Liver (tissue), 9 donors: ENCODE data around the gene TRMT11. TPM values are rescaled to one million over a fixed set of nuclear protein-coding genes. Genes with fewer than 3 reads are reported as not detected.

Experiments used
- DNase-seq: peaks from one replicate; pipeline ENCODE4 v3.0.0-alpha.2; 2017; ENCODE audit warnings: low spot score
- H3K27ac ChIP-seq, 2 donors: one replicate each; pipeline ENCODE4 v1.7.0; 2013; ENCODE audit warnings: inconsistent platforms in 2 of 2, low read length in 2 of 2, control low read depth in 1 of 2, low read depth in 1 of 2, mild to moderate bottlenecking in 1 of 2
- H3K27me3 ChIP-seq, 4 donors: one replicate each; pipeline versions ENCODE4 v1.6.1 to v1.7.0; 2013; ENCODE audit warnings: low read length in 3 of 4, inconsistent platforms in 1 of 4, mild to moderate bottlenecking in 1 of 4, moderate library complexity in 1 of 4; ENCODE audit not compliant: control insufficient read depth in 4 of 4, insufficient read depth in 4 of 4
- H3K36me3 ChIP-seq, 4 donors: one replicate each; pipeline versions ENCODE4 v1.6.1 to v1.7.0; 2013; ENCODE audit warnings: low read length in 3 of 4, mild to moderate bottlenecking in 3 of 4, low read depth in 1 of 4, moderate library complexity in 1 of 4; ENCODE audit not compliant: control insufficient read depth in 4 of 4, insufficient read depth in 3 of 4
- H3K4me1 ChIP-seq, 4 donors: one replicate each; pipeline versions ENCODE4 v1.6.1 to v1.7.0; 2013; ENCODE audit warnings: low read length in 3 of 4, mild to moderate bottlenecking in 3 of 4, moderate library complexity in 1 of 4; ENCODE audit not compliant: control insufficient read depth in 4 of 4, insufficient read depth in 4 of 4
- H3K4me3 ChIP-seq, 3 donors: one replicate each; pipeline versions ENCODE4 v1.6.1 to v1.7.0; 2013; ENCODE audit warnings: low read length in 3 of 3, control low read depth in 1 of 3, low read depth in 1 of 3, mild to moderate bottlenecking in 1 of 3
- H3K9ac ChIP-seq, 2 donors: one replicate each; pipeline ENCODE4 v1.7.0; 2013; ENCODE audit warnings: low read length in 2 of 2, mild to moderate bottlenecking in 2 of 2, moderate library complexity in 2 of 2, control low read depth in 1 of 2, low read depth in 1 of 2
- H3K9me3 ChIP-seq, 4 donors: one replicate each; pipeline versions ENCODE4 v1.6.1 to v1.7.0; 2013; ENCODE audit warnings: low read length in 3 of 4; ENCODE audit not compliant: control insufficient read depth in 4 of 4
- EGR1 ChIP-seq, 2 donors: IDR thresholded peaks; 2 replicates each; pipeline ENCODE4 v1.6.1; 2016 to 2018; ENCODE audit warnings: antibody characterized with exemption in 2 of 2, low read depth in 2 of 2
- FOXA1 ChIP-seq: IDR thresholded peaks from 2 replicates; pipeline ENCODE4 v1.6.1; 2016; ENCODE audit warnings: antibody characterized with exemption
- FOXA2 ChIP-seq: IDR thresholded peaks from 2 replicates; pipeline ENCODE4 v1.6.1; 2016; ENCODE audit warnings: antibody characterized with exemption
- GABPA ChIP-seq, 2 donors: IDR thresholded peaks in 1 of 2; conservative IDR thresholded peaks in 1 of 2; 2 replicates each; pipeline ENCODE4 v1.6.1; 2016; ENCODE audit warnings: antibody characterized with exemption in 2 of 2, mild to moderate bottlenecking in 1 of 2, moderate library complexity in 1 of 2
- HNF4A ChIP-seq, 2 donors: conservative IDR thresholded peaks; 2 replicates each; pipeline ENCODE4 v1.6.1; 2016; ENCODE audit warnings: antibody characterized with exemption in 2 of 2, mild to moderate bottlenecking in 2 of 2
- HNF4G ChIP-seq: IDR thresholded peaks from 2 replicates; pipeline ENCODE4 v1.6.1; 2016; ENCODE audit warnings: antibody characterized with exemption
- JUND ChIP-seq, 2 donors: IDR thresholded peaks; 2 replicates each; pipeline ENCODE4 v1.6.1; 2016; ENCODE audit warnings: antibody characterized with exemption in 2 of 2
- NR2F2 ChIP-seq: IDR thresholded peaks from 2 replicates; pipeline ENCODE4 v1.6.1; 2016; ENCODE audit warnings: antibody characterized with exemption
- RAD21 ChIP-seq, 2 donors: IDR thresholded peaks; 2 replicates each; pipeline ENCODE4 v1.6.1; 2016; ENCODE audit warnings: antibody characterized with exemption in 2 of 2, mild to moderate bottlenecking in 2 of 2
- RXRA ChIP-seq, 2 donors: IDR thresholded peaks; 2 replicates each; pipeline ENCODE4 v1.6.1; 2017 to 2018; ENCODE audit warnings: antibody characterized with exemption in 2 of 2, mild to moderate bottlenecking in 1 of 2
- SP1 ChIP-seq: IDR thresholded peaks from 2 replicates; pipeline ENCODE4 v1.6.1; 2018; ENCODE audit warnings: antibody characterized with exemption, mild to moderate bottlenecking
- TAF1 ChIP-seq: conservative IDR thresholded peaks from 2 replicates; pipeline ENCODE4 v1.6.1; 2016; ENCODE audit warnings: antibody characterized with exemption, mild to moderate bottlenecking
- YY1 ChIP-seq: IDR thresholded peaks from 2 replicates; pipeline ENCODE4 v1.6.1; 2016; ENCODE audit warnings: antibody characterized with exemption, mild to moderate bottlenecking
- WGBS: extraction: QIAGEN DNeasy Blood & Tissue Kit; methylation state at CpG from one replicate; pipeline ENCODE4 v1.1.7; 2013; 5-methylcytosine and 5-hydroxymethylcytosine counted together
- polyA plus RNA-seq, 2 donors: library from polyadenylated mRNA; stranded (reverse) in 1 of 2; unstranded in 1 of 2; fragments of 200-250 nt in 1 of 2; fragments of >200 nt in 1 of 2; fragmentation: Nextera tagmentation in 1 of 2; extraction: Ambion mirVana in 1 of 2; gene quantifications; one replicate each; pipeline versions ENCODE4 v1.2.1 to v1.2.3, GENCODE V29; 2013 to 2015
- total RNA-seq, 2 donors: library from RNA; depleted of rRNA; stranded (reverse); fragments of >200 nt; gene quantifications; one replicate each; pipeline ENCODE4 v1.2.3, GENCODE V29; 2014
- TF ChIP-seq, protein P1 (sequence below): IDR thresholded peaks from 2 replicates; pipeline ENCODE4 v1.6.1; 2016; ENCODE audit warnings: antibody characterized with exemption, mild to moderate bottlenecking
- TF ChIP-seq, protein P2 (sequence below): IDR thresholded peaks from 2 replicates; pipeline ENCODE4 v1.6.1; 2016; ENCODE audit warnings: antibody characterized with exemption
- TF ChIP-seq, protein P3 (sequence below): IDR thresholded peaks from 2 replicates; pipeline ENCODE4 v1.6.1; 2016; ENCODE audit warnings: antibody characterized with exemption
- TF ChIP-seq, protein P4 (sequence below): fragments of 150-350 bp; IDR thresholded peaks from 2 replicates; pipeline ENCODE4 v1.5.1; 2017; ENCODE audit warnings: improper control_type of control experiment, low read depth, low read length; ENCODE audit not compliant: missing input control
- donor health status: healthy.
- donor health status: healthy.
- donor health status: healthy.
- donor health status: healthy.
- donor health status: healthy.

TRMT11 gene
- total and polyA plus RNA-seq, 4 donors = 9.9 to 82.3 (median 17.2) TPM

GRCh38 chr6:126015863-126016262 lies 29.5 kb downstream of the TRMT11 start:
- Histone ChIP-seq H3K4me1 (peaks cover 0 to 9% (median 4%) of the 10 kb centered on the region in 4 donors), H3K27ac (no peak overlapping the region), H3K4me3 (no peak overlapping the region), H3K9ac (no peak overlapping the region), H3K27me3 (no peaks in the 10 kb centered on the region), H3K36me3 (peaks cover 9 to 61% (median 50%) of the 10 kb centered on the region in 4 donors), H3K9me3 (no peaks in the 10 kb centered on the region)
- 91% methylated on average over 1 of the region's 1 CpG for WGBS
- TF ChIP-seq TAF1 = no peak
- TF ChIP-seq JUND (IDR thresholded peaks at IDR 0.05) = no peak
- TF ChIP-seq HNF4G = no peak
- no peak for DNase-seq

DNA sequence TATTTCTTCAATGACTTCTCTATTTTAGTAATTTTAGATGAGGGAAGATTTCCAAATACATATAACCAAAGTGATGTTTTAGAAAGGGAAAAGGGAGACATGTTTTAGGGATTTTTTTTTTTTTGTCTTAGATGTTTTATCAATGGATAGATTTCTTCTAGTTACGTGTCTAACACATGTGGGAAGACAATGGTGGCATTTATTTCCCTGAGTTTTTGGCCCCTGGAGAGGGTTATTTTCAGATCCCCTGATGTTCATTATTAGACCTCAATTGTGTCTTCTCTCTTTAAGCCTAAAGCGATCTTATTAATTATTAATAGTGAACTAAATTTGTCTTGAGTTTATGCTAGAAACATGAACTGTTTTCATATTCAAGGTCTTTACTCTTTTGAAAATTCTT lies 30.3 kb downstream of the TRMT11 start:
- no peak overlapping the region for H3K9ac ChIP-seq
- 96% methylated on average over 2 of the region's 2 CpGs for WGBS
- peaks cover 9 to 61% (median 49%) of the 10 kb centered on the region in 4 donors for H3K36me3 ChIP-seq
- no peaks in the 10 kb centered on the region for H3K9me3 ChIP-seq
- no peak overlapping the region for H3K27ac ChIP-seq
- TF ChIP-seq TAF1 = no peak
- TF ChIP-seq RXRA (IDR thresholded peaks at IDR 0.05) = no peak
- no peak for TF ChIP-seq JUND (IDR thresholded peaks at IDR 0.05)
- no peak for TF ChIP-seq FOXA1
- TF ChIP-seq EGR1 (IDR thresholded peaks at IDR 0.05; ENCODE audit: low read depth in 2 of 2) = no peak
- no peak for TF ChIP-seq HNF4A (conservative IDR thresholded peaks at IDR 0.05)
- TF ChIP-seq, protein P1, sequence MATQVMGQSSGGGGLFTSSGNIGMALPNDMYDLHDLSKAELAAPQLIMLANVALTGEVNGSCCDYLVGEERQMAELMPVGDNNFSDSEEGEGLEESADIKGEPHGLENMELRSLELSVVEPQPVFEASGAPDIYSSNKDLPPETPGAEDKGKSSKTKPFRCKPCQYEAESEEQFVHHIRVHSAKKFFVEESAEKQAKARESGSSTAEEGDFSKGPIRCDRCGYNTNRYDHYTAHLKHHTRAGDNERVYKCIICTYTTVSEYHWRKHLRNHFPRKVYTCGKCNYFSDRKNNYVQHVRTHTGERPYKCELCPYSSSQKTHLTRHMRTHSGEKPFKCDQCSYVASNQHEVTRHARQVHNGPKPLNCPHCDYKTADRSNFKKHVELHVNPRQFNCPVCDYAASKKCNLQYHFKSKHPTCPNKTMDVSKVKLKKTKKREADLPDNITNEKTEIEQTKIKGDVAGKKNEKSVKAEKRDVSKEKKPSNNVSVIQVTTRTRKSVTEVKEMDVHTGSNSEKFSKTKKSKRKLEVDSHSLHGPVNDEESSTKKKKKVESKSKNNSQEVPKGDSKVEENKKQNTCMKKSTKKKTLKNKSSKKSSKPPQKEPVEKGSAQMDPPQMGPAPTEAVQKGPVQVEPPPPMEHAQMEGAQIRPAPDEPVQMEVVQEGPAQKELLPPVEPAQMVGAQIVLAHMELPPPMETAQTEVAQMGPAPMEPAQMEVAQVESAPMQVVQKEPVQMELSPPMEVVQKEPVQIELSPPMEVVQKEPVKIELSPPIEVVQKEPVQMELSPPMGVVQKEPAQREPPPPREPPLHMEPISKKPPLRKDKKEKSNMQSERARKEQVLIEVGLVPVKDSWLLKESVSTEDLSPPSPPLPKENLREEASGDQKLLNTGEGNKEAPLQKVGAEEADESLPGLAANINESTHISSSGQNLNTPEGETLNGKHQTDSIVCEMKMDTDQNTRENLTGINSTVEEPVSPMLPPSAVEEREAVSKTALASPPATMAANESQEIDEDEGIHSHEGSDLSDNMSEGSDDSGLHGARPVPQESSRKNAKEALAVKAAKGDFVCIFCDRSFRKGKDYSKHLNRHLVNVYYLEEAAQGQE = no peak
- TF ChIP-seq RAD21 (IDR thresholded peaks at IDR 0.05) = no peak
- no peak for TF ChIP-seq GABPA (IDR thresholded peaks at IDR 0.05 in 1 of 2, conservative IDR thresholded peaks at IDR 0.05 in 1 of 2)
- H3K27me3 ChIP-seq = no peaks in the 10 kb centered on the region
- no peak overlapping the region for H3K4me3 ChIP-seq
- H3K4me1 ChIP-seq = peaks cover 0 to 9% (median 4%) of the 10 kb centered on the region in 4 donors
- no peak for DNase-seq

GRCh38 chr6:126017668-126018067 lies 31.3 kb downstream of the TRMT11 start:
- DNase-seq = no peak
- TF ChIP-seq TAF1 (no peak), EGR1 (IDR thresholded peaks at IDR 0.05; ENCODE audit: low read depth in 2 of 2) (no peak), FOXA2 (peak; percentile 90), SP1 (no peak), GABPA (IDR thresholded peaks at IDR 0.05 in 1 of 2, conservative IDR thresholded peaks at IDR 0.05 in 1 of 2) (no peak), JUND (IDR thresholded peaks at IDR 0.05) (peak; percentile 31 to 56), RAD21 (IDR thresholded peaks at IDR 0.05) (no peak), YY1 (no peak), HNF4G (no peak), RXRA (IDR thresholded peaks at IDR 0.05) (peak in 1 of 2 donors; percentile 44), NR2F2 (no peak), HNF4A (conservative IDR thresholded peaks at IDR 0.05) (peak in 1 of 2 donors; percentile 46), FOXA1 (peak; percentile 82)
- TF ChIP-seq, protein P2, sequence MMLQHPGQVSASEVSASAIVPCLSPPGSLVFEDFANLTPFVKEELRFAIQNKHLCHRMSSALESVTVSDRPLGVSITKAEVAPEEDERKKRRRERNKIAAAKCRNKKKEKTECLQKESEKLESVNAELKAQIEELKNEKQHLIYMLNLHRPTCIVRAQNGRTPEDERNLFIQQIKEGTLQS = no peak
- TF ChIP-seq, protein P3, sequence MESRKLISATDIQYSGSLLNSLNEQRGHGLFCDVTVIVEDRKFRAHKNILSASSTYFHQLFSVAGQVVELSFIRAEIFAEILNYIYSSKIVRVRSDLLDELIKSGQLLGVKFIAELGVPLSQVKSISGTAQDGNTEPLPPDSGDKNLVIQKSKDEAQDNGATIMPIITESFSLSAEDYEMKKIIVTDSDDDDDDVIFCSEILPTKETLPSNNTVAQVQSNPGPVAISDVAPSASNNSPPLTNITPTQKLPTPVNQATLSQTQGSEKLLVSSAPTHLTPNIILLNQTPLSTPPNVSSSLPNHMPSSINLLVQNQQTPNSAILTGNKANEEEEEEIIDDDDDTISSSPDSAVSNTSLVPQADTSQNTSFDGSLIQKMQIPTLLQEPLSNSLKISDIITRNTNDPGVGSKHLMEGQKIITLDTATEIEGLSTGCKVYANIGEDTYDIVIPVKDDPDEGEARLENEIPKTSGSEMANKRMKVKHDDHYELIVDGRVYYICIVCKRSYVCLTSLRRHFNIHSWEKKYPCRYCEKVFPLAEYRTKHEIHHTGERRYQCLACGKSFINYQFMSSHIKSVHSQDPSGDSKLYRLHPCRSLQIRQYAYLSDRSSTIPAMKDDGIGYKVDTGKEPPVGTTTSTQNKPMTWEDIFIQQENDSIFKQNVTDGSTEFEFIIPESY = no peak
- TF ChIP-seq, protein P4, sequence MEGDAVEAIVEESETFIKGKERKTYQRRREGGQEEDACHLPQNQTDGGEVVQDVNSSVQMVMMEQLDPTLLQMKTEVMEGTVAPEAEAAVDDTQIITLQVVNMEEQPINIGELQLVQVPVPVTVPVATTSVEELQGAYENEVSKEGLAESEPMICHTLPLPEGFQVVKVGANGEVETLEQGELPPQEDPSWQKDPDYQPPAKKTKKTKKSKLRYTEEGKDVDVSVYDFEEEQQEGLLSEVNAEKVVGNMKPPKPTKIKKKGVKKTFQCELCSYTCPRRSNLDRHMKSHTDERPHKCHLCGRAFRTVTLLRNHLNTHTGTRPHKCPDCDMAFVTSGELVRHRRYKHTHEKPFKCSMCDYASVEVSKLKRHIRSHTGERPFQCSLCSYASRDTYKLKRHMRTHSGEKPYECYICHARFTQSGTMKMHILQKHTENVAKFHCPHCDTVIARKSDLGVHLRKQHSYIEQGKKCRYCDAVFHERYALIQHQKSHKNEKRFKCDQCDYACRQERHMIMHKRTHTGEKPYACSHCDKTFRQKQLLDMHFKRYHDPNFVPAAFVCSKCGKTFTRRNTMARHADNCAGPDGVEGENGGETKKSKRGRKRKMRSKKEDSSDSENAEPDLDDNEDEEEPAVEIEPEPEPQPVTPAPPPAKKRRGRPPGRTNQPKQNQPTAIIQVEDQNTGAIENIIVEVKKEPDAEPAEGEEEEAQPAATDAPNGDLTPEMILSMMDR = no peak

More at GRCh38 chr6:126017668-126018067, 31.3 kb downstream of the TRMT11 start:
- Histone ChIP-seq H3K27ac (peak overlapping the region; percentile 30 to 41), H3K9me3 (no peaks in the 10 kb centered on the region), H3K27me3 (no peaks in the 10 kb centered on the region), H3K9ac (no peak overlapping the region), H3K36me3 (peaks cover 10 to 59% (median 48%) of the 10 kb centered on the region in 4 donors), H3K4me3 (no peak overlapping the region), H3K4me1 (peaks cover 0 to 9% (median 4%) of the 10 kb centered on the region in 4 donors)
